Lung (tissue), 12 donors: ENCODE measurements around the gene PCTP. TPM values are rescaled to one million over a fixed set of nuclear protein-coding genes. Genes with fewer than 3 reads are reported as not detected.
A peak's percentile ranks its signal among the peaks of the same experiment; 100 is the strongest.

Experiments used
- ATAC-seq: fragments of 200-7000 bp; cut with Tn5 transposase; one replicate; pipeline ENCODE4 v1.9.1; 2020; ENCODE audit warnings: moderate number of reproducible peaks; ENCODE audit not compliant: insufficient read depth, low FRiP score
- DNase-seq, 3 donors: peaks; one replicate each; pipeline ENCODE4 v3.0.0-alpha.2; 2013 to 2017
- H3K27ac ChIP-seq, 2 donors: one replicate each; pipeline ENCODE4 v1.5.1; 2013; ENCODE audit warnings: mild to moderate bottlenecking in 2 of 2, moderate library complexity in 2 of 2, control low read depth in 1 of 2, inconsistent platforms in 1 of 2, low read depth in 1 of 2, low read length in 1 of 2
- H3K27me3 ChIP-seq, 3 donors: one replicate each; pipeline ENCODE4 v1.5.1; 2013; ENCODE audit warnings: low read length in 2 of 3; ENCODE audit not compliant: control insufficient read depth in 3 of 3, insufficient read depth in 3 of 3
- H3K36me3 ChIP-seq, 4 donors: one replicate each; pipeline ENCODE4 v1.5.1; 2013; ENCODE audit warnings: low read length in 4 of 4, mild to moderate bottlenecking in 1 of 4, moderate library complexity in 1 of 4; ENCODE audit not compliant: control insufficient read depth in 4 of 4, insufficient read depth in 4 of 4
- H3K4me1 ChIP-seq, 5 donors: one replicate each; pipeline ENCODE4 v1.5.1; 2013; ENCODE audit warnings: low read length in 5 of 5, mild to moderate bottlenecking in 2 of 5, moderate library complexity in 1 of 5; ENCODE audit not compliant: control insufficient read depth in 5 of 5, insufficient read depth in 5 of 5
- H3K4me3 ChIP-seq: one replicate; pipeline ENCODE4 v1.5.1; 2013; ENCODE audit warnings: mild to moderate bottlenecking, control low read depth, moderate library complexity
- H3K9ac ChIP-seq, 2 donors: one replicate each; pipeline ENCODE4 v1.5.1; 2013; ENCODE audit warnings: low read length in 2 of 2, control low read depth in 1 of 2; ENCODE audit not compliant: insufficient read depth in 1 of 2
- H3K9me3 ChIP-seq, 4 donors: one replicate each; pipeline ENCODE4 v1.5.1; 2013; ENCODE audit warnings: low read length in 3 of 4, mild to moderate bottlenecking in 1 of 4, moderate library complexity in 1 of 4; ENCODE audit not compliant: control insufficient read depth in 4 of 4, insufficient read depth in 3 of 4
- WGBS, 2 donors: extraction: QIAGEN DNeasy Blood & Tissue Kit; methylation state at CpG; one replicate each; pipeline ENCODE4 v1.1.7; 2013; 5-methylcytosine and 5-hydroxymethylcytosine counted together
- polyA plus RNA-seq, 2 donors: library from polyadenylated mRNA; stranded (reverse); fragments of 200-250 nt; gene quantifications; one replicate each; pipeline ENCODE4 v1.2.1, GENCODE V29; 2013
- total RNA-seq, 2 donors: library from RNA; depleted of rRNA in 1 of 2; stranded (reverse); fragments of >200 nt in 1 of 2; gene quantifications; one replicate each; pipeline ENCODE4 v1.2.1, GENCODE V29; 2014 to 2021
- TF ChIP-seq, protein P1 (sequence below): IDR thresholded peaks from 2 replicates; pipeline ENCODE4 v1.5.1; 2012; ENCODE audit warnings: mild to moderate bottlenecking; ENCODE audit errors: control extremely low read depth, extremely low read depth
- donor health status: control.
- donor health status: control.
- donor health status: Bipolar disorder and iron deficiency.
- donor health status: healthy.
- donor health status: DM: yes; HTN: yes; CAD: no.

Gene PCTP
- total and polyA plus RNA-seq, 4 donors: 14.3 to 34.2 (median 19.1) TPM

DNA sequence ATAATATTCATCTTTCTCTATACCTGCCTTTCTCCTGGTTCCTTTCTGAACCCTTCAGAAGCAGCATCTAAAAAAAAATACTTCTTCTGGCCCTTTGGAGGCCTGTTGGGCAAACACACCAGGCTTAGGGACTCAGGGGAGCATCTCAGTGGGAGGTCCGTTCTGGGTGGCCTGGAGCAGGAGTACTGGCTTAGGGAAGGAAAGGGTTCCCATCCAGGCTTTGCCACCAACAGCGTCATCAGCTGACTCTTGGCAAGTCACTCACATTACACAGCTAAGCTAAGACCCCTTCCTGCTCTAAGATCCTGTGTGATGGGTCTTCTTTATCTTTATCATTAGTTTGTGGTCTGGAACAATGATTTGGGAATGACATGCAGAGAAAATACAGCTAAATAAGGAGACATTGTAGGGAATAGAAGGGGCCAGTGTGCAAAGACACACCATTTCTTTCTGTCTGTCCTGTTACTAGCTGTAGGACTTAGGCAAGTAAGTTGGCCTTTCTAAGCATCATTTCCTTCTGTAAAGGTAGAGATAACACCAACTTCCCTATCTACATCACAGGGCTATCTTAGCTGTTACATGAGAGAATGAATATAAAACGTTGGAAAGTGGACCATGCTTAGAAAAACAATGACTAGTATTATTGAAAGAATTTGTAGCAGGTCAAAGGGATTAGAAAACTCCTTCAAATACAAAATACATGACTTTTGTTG is 9.9 kb downstream of the PCTP start:
- TF ChIP-seq, protein P1, sequence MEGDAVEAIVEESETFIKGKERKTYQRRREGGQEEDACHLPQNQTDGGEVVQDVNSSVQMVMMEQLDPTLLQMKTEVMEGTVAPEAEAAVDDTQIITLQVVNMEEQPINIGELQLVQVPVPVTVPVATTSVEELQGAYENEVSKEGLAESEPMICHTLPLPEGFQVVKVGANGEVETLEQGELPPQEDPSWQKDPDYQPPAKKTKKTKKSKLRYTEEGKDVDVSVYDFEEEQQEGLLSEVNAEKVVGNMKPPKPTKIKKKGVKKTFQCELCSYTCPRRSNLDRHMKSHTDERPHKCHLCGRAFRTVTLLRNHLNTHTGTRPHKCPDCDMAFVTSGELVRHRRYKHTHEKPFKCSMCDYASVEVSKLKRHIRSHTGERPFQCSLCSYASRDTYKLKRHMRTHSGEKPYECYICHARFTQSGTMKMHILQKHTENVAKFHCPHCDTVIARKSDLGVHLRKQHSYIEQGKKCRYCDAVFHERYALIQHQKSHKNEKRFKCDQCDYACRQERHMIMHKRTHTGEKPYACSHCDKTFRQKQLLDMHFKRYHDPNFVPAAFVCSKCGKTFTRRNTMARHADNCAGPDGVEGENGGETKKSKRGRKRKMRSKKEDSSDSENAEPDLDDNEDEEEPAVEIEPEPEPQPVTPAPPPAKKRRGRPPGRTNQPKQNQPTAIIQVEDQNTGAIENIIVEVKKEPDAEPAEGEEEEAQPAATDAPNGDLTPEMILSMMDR: no peak
- 29 to 53% methylated on average over 3 of the region's 3 CpGs for WGBS, 2 donors
- peaks cover 0 to 15% (median 5%) of the 10 kb centered on the region in 5 donors for H3K4me1 ChIP-seq
- H3K36me3 ChIP-seq: no peaks in the 10 kb centered on the region
- no peaks in the 10 kb centered on the region for H3K27me3 ChIP-seq
- peak overlapping the region in 1 of 2 donors; percentile 64 for H3K27ac ChIP-seq
- H3K9me3 ChIP-seq: no peaks in the 10 kb centered on the region
- DNase-seq: peak; percentile 66 to 78 (median 70)
- no peak overlapping the region for H3K4me3 ChIP-seq
- ATAC-seq: no peak
- no peak overlapping the region for H3K9ac ChIP-seq

DNA sequence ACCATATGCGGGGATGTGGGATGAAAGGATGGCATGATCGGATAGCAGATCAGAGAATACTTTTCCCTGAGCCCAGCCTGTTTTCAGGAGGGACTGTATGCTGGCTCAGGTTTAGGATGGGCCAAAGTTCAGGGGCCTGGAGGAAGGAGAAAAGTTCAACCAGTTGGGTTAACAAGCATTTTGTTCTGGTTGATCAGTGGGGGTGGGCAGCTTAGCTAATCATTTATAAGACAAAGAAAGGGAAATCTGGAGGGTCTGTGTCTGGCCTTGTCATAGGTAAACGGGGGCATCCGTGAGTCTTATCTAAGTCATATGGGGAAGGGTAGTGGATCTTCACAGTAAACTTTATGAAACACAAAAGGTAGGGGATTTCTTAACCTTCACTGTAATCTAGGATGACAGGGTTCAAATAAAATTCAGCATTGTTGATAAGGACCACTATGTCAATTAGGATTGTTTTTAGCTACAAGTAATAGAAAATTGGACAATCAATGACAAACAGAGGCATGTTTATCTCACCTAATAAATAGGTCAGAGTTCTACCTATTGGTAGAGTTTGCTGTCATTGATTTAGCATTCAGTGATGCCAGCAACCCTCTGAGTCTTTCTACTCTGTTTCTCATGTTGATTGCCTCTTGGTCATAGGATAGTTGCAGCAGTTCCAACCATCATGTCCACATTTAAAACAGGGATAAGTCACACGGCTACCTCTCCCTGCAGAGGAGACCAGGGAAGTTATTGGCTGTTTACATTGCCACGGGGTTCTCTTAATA is 11.4 kb downstream of the PCTP start:
- Histone ChIP-seq H3K4me1 (peaks cover 0 to 13% (median 5%) of the 10 kb centered on the region in 5 donors), H3K27me3 (no peaks in the 10 kb centered on the region), H3K36me3 (no peaks in the 10 kb centered on the region), H3K9ac (no peak overlapping the region), H3K9me3 (no peaks in the 10 kb centered on the region), H3K27ac (peak overlapping the region in 1 of 2 donors; percentile 11), H3K4me3 (no peak overlapping the region)
- TF ChIP-seq, protein P1: no peak
- 89 to 90% methylated on average over 6 of the region's 6 CpGs for WGBS, 2 donors
- DNase-seq: no peak
- no peak for ATAC-seq

DNA sequence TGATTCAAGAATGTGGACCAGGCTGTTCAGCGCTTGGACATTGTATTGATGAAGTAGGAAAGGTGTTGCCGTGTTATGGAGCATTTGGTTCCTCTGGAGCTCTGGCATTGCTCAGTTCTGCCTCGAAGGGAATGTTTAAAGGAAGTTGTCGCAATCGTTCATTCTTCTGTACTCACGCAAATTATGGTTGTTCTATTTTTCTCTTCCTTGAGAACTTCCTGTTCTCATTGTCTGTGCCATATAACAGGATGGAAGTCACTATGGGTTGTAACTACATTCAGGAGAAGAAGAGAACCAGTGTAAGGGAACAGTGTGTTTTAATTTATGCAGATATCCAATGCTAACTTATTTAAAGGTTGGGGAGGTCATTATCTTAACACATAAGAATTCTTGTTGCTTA is 13.0 kb downstream of the PCTP start:
- Histone ChIP-seq H3K27me3 (no peaks in the 10 kb centered on the region), H3K27ac (peak overlapping the region in 1 of 2 donors; percentile 70), H3K4me3 (no peak overlapping the region), H3K9ac (no peak overlapping the region), H3K36me3 (peaks cover 0 to 9% (median 2%) of the 10 kb centered on the region in 4 donors), H3K4me1 (peaks cover 0 to 13% (median 5%) of the 10 kb centered on the region in 5 donors), H3K9me3 (no peaks in the 10 kb centered on the region)
- 23 to 49% methylated on average over 6 of the region's 6 CpGs for WGBS, 2 donors
- ATAC-seq (peak; percentile 19), DNase-seq (no peak)
- TF ChIP-seq, protein P1: no peak
